A549 (cell line): Measurements from ENCODE around the gene RPS6KA4.

Experiments
- CHD2 ChIP-seq: fragments of 150-350 bp; IDR thresholded peaks from 2 replicates; pipeline ENCODE4 v1.6.1; 2014; ENCODE audit warnings: low read length; ENCODE audit not compliant: partially characterized antibody
- CTCF ChIP-seq: fragments of >200 bp; sonication (Bioruptor Twin); formaldehyde crosslinking; IDR thresholded peaks from 3 replicates; pipeline ENCODE4 v1.5.1; 2016
- EHMT2 ChIP-seq: fragments of 200-600 bp; sonication (generic); IDR thresholded peaks from 2 replicates; pipeline ENCODE4 v1.6.1; 2016; ENCODE audit warnings: antibody characterized with exemption, low read depth, mild to moderate bottlenecking, moderate library complexity
- EP300 ChIP-seq, 2 experiments: fragments of >200 bp; sonication (Bioruptor Twin); formaldehyde crosslinking; IDR thresholded peaks; 2 replicates in 1 of 2; 3 replicates in 1 of 2; pipeline ENCODE4 v1.6.1; 2016 to 2017
- FOSL2 ChIP-seq, 2 experiments: fragments of 450-650 bp in 1 of 2; fragments of >200 bp in 1 of 2; sonication (Bioruptor Twin) in 1 of 2; formaldehyde crosslinking; IDR thresholded peaks; 2 replicates each; pipeline versions ENCODE4 v1.5.0 to v1.6.1; 2016 to 2020; ENCODE audit warnings: mild to moderate bottlenecking in 1 of 2, moderate library complexity in 1 of 2
- HOXB5 ChIP-seq: fragments of 250-450 bp; sonication (Bioruptor Pico); IDR thresholded peaks from 2 replicates; pipeline ENCODE4 v1.5.0; 2020; ENCODE audit warnings: mild to moderate bottlenecking, moderate library complexity
- MAZ ChIP-seq: fragments of 150-350 bp; IDR thresholded peaks from 2 replicates; pipeline ENCODE4 v1.6.1; 2014; ENCODE audit warnings: antibody characterized with exemption, low read depth, low read length, borderline replicate concordance
- POLR2A ChIP-seq: IDR thresholded peaks from 2 replicates; pipeline ENCODE4 v1.6.1; 2012; ENCODE audit warnings: mild to moderate bottlenecking, low read length
- RCOR1 ChIP-seq: fragments of 150-350 bp; IDR thresholded peaks from 2 replicates; pipeline ENCODE4 v1.6.1; 2014; ENCODE audit warnings: antibody characterized with exemption, low read length, low read depth
- REST ChIP-seq: fragments of 200-600 bp; sonication (generic); IDR thresholded peaks from 2 replicates; pipeline ENCODE4 v1.6.1; 2016; ENCODE audit warnings: antibody characterized with exemption, mild to moderate bottlenecking, moderate library complexity
- RFX5 ChIP-seq: fragments of 450-650 bp; IDR thresholded peaks from 2 replicates; pipeline ENCODE4 v1.7.1; 2014; ENCODE audit warnings: antibody characterized with exemption, mild to moderate bottlenecking, moderate library complexity
- SMC3 ChIP-seq: fragments of >200 bp; sonication (Bioruptor Twin); formaldehyde crosslinking; IDR thresholded peaks from 3 replicates; pipeline ENCODE4 v1.6.1; 2018; ENCODE audit warnings: inconsistent platforms
- TP53 ChIP-seq: fragments of 250-450 bp; sonication (Bioruptor Pico); IDR thresholded peaks from 2 replicates; pipeline ENCODE4 v1.5.0; 2021; ENCODE audit warnings: mild to moderate bottlenecking, moderate library complexity

GRCh38 chr11:64415996-64416728, 57.2 kb downstream of the RPS6KA4 start:
- TF ChIP-seq EHMT2 (no peak), CTCF (no peak), POLR2A (no peak), HOXB5 (CRISPR knock-in tag) (no peak), CHD2 (no peak), SMC3 (no peak), RCOR1 (no peak), EP300 (IDR thresholded peaks at IDR 0.05) (no peak), FOSL2 (IDR thresholded peaks at IDR 0.05) (no peak), FOSL2 (CRISPR knock-in tag; IDR thresholded peaks at IDR 0.05) (no peak), MAZ (no peak), REST (no peak), RFX5 (no peak), TP53 (CRISPR knock-in tag) (no peak)
